Renal cortical epithelial cell (primary cell): ENCODE measurements around the gene FN3KRP. TPM values are rescaled to one million over a fixed set of nuclear protein-coding genes. Genes with fewer than 3 reads are reported as not detected.

Experiments
- DNase-seq: peaks from one replicate; pipeline ENCODE4 v3.0.0-alpha.2; 2011; ENCODE audit warnings: low read depth
- total RNA-seq: library from RNA; depleted of rRNA; stranded (reverse); fragments of >200 nt; gene quantifications from 2 replicates; pipeline ENCODE4 v1.2.3, GENCODE V29; 2014

The FN3KRP gene
- total RNA-seq, 1 donor from 2014 or later = 21.3 TPM

- DNase-seq = peak; percentile 98
These were observed 29.1 kb upstream of the FN3KRP start for GRCh38 chr17:82687375-82687861.

DNA sequence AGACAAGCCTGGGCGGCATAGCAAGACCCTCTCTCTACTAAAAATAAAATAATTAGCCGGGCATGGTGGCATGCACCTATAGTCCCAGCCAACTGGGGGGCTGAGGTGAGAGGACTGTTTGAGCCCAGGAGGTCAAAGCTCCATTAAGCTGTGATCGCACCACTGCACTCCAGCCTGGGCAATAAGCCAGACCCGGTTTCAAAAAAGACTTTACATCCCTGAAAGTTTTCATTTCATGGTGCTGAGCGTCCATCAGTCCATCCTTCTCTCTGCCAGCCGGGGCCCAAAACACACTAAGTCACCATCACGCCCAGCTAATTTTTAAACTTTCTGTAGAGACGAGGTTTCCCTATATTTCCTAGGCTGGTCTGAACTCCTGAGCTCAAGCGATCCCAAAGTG lies 28.6 kb upstream of the FN3KRP start:
- peak; percentile 70 for DNase-seq

DNA sequence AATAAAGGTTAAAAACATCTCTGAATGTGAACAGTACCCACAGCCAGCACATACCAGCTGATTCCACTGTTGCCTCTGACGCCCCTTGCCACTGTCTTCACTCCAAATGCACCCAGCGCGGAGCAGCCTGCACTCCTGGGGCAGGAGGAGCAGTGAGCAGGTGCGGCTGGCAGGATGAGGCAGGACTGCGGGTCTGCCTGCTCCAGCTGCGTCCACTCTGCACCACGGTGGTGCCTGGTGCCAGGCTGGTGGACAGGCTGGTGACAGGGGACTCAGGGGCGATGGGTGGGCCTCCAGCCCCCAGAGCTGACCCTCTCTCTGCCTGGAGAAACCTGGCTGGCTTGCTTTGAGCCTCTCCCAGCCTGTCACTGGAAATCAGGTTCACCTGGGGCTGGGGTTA lies 27.4 kb upstream of the FN3KRP start:
- DNase-seq = no peak

DNA sequence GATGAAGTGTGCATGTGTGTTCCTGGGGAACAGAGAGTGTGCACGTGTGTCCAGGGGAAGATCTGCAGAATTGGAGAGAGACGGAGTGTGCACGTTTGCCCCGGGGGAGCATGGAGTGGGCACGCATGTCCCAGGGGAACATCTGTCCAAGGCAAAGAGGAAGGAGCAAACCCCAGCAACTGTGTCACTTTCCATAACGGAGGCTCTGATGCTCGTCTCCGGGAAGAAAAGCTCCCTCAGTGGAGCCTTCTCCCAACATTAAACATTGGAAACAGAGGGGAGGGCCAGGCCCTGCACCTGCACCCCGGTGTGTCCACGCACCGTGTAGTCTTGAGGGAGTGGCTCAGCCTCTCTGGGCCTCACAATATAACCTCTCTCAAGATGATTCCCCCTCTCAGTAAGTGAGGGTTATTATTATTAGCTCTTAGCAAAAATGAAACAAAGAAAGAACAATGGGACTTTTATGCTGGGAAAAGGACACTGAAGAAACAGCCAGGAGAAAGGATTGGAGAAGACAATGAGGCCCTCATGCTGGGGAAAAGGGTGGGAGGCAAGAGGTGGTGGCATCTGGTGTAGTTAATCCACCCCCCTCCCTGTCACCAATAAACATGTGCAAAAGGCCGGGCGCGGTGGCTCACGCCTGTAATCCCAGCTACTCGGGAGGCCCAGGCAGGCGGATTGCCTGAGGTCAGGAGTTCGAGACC lies 25.6 kb upstream of the FN3KRP start:
- no peak for DNase-seq

- DNase-seq = no peak
These were observed 24.8 kb upstream of the FN3KRP start for GRCh38 chr17:82691714-82692113.

DNA sequence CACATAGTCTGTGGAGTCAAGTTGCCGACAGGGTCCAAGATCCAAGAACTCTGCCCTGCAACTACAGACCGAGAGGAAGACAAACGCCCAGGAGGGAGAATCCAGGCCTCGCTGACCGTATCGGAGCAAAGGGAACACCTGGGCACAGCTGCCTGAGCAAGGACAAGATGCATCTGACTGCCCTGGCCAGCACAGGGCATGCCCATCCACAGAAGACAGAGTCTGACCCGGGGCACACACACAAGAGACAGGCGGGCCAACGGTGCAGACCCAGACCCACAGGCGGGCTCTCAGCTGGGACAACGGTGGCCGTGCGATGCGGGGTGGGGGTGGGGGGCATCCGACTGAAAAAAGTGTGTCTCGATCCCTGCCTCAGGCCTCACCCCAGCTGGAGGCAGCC lies 24.2 kb upstream of the FN3KRP start:
- no peak for DNase-seq

GRCh38 chr17:82693168-82693867 lies 23.2 kb upstream of the FN3KRP start:
- DNase-seq = no peak

GRCh38 chr17:82694647-82695046 lies 21.9 kb upstream of the FN3KRP start:
- no peak for DNase-seq

- no peak for DNase-seq
These were observed 20.2 kb upstream of the FN3KRP start for GRCh38 chr17:82696259-82696658.

- no peak for DNase-seq
These were observed 19.3 kb upstream of the FN3KRP start for GRCh38 chr17:82696916-82697807.

- DNase-seq = no peak
These were observed 18.8 kb upstream of the FN3KRP start for GRCh38 chr17:82697808-82698064.

DNA sequence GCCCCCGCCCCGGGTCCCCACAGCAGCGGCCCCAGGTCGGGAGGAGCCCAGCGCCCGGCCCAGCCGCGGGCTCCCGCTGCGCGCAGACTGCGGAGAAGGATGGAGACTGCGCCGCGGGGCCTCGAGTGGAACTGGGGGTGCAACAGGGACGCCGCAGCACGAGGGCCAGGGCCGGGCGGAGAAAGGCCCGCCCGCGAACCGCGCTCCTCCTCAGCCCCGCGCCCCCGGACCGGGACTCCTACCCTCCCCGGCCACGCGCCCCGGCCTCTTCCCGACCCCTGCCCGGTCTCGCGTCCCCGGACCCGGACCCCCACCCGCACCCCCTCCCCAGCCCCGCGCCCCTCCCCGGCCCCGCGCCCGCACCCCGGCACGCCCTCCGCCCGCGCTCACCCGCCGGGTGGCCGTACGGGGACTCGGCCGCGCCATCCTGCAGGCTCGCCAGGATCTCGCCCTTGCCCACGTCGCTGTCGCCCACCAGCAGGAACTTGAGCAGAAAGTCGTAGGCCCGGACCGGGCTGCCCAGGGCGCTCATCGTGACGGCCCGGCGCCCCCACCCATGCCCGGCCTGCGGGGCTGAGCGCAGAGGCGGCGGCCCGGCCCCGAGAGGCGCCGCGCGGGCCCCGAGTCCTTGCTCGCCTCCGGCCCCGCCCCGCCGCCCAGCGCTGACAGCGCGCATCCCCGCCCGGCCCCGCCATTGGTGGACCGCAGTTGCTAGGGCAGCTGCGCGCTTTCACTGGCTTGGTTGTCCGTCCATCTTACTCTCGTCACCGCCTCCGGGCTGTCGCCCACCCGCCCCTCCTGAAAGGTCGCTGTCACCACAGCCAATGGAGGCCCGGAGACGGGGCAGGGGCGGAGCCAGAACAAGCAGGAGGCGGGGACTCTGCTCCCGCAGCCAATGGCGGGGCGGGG lies 18.2 kb upstream of the FN3KRP start, which contains the start of gene RAB40B:
Gene RAB40B (minus strand): TSS at position 634 of the 909 bp plus-strand sequence. CDS start 102 bp downstream, at position 532.
- peak; percentile 94 for DNase-seq

GRCh38 chr17:82698974-82699442 lies 17.5 kb upstream of the FN3KRP start:
- no peak for DNase-seq

- DNase-seq = no peak
These were observed 17.0 kb upstream of the FN3KRP start for GRCh38 chr17:82699551-82699950.

DNA sequence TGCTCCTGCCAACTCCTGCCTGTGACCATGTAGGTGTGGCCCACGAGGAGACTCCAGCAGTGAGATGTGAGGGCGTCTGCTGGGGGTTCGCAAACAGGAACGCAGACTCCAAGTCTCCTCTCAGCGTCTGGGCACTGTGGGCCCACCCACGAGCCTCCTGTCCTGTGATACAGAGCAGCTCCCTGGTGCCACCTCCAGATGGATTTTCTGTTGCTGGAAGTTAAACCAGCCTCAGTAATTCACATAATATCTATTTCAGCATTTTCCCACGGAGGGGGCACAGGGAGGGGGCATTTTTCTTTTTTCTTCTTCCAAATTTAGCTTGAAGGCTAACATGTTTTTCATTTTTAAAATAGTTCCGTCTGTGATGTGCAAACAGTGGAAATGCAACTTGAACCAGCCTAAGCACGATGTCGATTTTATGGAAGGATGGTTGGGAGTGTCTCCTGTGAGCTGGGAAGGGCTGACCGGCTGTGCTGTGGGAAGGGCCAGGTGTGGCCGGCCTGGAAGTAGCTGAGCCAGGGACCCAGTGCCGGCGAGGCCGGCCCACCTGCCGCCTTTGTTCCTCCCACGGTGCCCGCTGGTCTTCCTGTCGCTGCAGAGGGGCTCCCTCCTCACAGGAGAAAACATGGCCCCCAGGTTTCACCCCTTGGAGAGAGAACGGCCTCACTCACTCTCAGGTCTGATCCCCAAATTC lies 14.1 kb upstream of the FN3KRP start:
- DNase-seq = no peak

- no peak for DNase-seq
These were observed 13.3 kb upstream of the FN3KRP start for GRCh38 chr17:82703036-82703745.

DNA sequence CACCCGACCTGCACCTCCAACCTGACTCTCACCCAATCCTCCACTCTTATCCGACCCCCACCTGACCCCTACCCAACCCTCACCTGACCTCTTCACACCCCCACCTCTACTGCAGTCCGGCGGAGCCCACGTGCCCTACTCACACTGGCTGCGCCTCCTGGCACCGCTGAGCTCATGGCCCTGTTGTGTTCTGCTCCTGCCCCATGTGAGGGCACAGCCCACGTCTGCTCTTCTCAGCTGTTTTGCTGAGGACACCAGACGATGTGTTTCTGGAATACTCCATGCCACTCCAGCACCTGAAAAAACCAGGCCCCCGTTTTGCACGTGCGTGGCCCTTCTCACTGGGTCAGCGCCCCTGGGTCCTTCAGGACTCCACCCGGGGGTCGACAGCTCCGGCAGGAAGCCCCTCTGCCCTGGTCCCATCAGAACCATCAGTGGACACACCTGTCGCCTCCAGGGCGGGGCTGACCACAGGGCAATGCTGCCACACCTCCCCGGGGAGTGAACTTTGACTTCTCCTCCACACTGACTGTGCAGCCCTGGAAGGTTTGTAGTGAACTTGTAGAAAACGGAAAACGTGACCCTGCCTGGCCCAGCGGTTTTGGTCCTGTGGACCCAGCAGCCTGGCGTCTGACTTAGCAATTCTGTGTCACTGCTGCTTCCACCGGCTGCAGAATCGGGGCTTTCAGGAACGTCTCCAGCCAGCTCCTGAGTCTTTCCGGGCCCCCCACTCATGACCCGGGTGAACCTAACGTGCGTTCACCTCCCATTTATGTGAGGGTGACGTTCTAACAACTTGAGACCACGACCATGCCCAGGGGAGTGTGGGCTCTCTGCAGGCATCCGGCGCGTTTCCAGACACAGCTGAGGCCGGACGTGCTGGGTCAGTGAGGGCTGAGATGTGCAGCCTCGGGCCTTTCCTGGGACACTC lies 12.3 kb upstream of the FN3KRP start:
- no peak for DNase-seq

DNA sequence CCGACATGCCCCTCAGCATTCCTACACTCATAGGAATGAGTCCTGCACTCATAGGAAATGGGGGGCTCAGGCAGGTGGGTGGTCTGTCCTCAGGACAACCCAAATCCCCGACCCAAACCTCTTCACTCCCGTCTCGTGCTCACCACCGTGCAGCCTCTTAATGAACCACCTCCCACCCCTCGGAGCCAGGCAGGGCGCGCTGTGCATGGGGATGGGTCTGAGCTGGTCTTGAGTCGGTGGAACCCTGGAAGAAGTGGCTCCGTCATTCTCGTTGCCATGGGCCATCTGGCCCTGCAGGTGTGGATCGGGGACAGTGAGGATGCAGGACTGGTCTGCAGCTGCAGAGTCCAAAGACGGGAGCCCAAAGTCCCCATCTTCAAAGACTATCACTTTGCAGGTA lies 11.6 kb upstream of the FN3KRP start:
- no peak for DNase-seq

DNA sequence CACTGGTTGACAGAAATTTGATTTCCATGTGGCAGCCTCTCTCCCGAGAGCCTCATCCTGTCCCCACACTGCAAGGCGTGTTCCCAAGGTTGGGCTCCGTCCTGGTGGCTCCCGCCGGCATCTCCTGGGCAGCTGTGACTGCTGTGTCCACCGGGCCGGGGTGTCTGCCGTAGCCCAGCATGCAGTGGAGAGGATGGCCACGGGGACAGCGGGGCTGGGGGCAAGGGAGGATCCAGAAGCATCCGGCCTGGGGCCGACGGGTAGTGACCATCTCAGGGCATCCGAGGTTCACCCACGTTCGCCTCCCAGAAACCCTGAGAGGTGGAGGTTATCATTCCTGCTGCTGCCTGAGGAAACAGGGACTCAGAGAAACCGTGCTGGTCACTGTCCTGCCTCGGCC lies 10.8 kb upstream of the FN3KRP start:
- DNase-seq = no peak
